NCI-H2029 treated with DMSO at 0.1 percent for 48 hours (cell line): ENCODE data around the gene PIH1D1.
"Not testable (repeated sequence)": the region's sequence is repeated elsewhere in the genome, so short reads cannot be mapped to it uniquely, and the experiment has no call there.

Source experiments
- DNase-seq: peaks from one replicate; lab custom pipeline; 2025; lab: John Stamatoyannopoulos, UW

PIH1D1 gene

DNA sequence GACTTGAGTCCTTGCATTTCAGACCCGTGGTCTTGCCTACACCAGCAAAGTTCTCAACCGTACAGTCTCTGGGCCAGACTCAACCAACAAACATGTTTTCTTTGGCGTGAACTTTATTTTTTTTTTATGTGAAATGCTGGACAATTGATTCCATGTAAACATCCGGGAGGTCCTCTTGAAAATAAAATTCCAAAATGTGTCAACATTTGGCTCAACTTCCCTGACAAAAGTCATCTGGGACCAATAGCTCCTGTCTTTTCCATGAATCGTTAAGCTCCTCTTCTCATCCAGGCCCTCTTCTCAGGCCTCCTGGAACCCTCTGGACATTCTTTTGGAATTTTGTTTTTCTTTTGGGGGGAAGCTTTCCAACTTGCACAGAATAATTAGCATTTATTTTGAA lies 4.2 kb upstream of the PIH1D1 start:
- DNase-seq: no peak

DNA sequence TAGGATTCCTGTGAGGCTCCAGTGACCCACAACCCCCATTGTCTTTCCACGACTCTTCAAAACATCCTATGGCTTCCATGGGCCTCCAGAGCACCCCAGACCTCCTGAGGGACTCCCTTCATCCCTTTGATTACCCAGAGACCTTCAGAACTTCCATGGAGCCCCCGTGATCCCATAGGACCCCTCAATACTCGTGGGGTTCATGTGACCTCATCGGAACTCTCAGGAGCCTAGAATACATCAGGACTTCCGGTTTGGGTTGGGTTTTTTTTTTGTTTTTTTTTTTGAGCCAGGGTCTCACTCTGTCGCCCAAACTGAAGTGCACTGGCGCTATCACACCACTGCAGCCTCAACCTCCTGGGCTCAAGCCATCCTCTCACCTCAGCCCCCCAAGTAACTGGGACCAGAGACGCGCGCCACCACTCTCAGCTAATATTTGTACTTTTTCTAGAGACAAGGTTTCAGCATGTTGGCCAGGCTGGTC lies 2.2 kb upstream of the PIH1D1 start:
- no peak for DNase-seq

DNA sequence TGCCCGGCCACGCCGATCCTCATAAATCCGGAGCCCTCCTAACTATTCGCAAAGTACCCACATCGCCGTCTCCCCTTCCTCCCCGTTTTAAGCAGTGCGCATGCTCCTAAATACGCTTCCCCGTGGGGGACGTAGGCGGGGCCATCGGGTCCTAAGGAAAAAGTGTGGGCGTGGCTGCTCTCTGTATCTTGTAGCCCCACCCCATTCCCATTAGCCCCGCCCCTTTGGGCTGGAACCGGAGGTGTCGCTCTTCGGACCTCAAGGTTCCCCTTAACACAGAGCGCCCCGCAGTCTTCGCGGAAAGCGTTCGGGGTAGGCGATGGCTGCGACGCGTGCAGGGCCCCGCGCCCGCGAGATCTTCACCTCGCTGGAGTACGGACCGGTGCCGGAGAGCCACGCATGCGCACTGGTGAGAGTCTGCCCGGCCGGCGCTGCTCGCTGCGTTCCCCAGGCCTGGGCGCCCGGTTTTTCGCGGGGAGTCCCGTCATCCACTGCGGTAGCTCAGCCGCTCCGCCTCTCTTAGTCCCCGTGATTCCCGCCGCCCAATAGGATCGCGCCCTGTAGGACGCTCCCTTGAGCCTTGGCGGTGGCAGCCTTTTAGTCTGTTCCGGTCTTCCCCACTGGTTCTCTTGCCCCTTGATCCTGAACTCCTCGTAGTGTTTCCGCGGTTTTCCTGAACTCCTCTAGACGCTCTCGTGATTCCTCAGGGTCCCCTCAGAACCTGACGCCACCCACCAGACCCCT lies 1.6 kb upstream of the PIH1D1 start, which contains the start of gene ALDH16A1:
Gene ALDH16A1, plus strand, starts transcription at position 213 of the 744 bp plus-strand sequence. Its CDS starts 107 bp downstream, at position 320.
- peak; percentile 98 for DNase-seq

DNA sequence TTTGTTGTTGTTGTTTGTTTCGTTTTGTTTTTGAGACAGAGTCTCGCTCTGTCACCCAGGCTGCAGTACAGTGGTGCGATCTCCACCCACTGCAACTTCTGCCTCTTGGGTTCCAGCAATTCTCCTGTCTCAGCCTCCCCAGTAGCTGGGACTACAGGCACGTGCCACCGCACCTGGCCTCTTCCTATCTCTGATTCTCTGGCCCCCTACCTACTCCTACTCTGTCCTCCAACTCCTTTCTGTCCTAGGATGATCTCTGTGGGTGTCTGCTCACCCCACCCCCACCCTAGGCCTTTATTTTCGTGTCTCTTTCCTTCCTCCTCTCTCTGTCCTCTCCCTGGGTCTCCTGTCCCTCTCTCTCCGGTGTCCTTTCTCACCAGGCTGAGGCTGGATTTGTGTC lies 1.2 kb downstream of the PIH1D1 start:
- no peak for DNase-seq

DNA sequence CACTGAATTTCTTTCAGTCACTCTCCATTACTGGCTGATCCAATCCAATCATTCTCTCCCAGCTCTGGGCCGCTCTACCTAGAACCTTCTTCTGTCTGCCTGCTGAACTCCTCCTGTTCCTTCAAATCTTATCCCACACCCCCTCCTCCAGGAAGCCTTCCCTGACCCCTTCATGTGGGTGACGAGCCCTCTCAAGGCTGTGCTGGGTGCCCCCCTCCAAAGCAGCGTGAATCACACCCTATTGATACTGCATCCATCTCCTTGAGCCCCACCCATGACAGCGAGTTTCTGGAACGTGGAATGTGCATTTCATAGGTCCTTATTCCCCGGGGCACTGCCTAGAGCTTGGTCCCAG lies 3.2 kb downstream of the PIH1D1 start:
- DNase-seq: no peak

DNA sequence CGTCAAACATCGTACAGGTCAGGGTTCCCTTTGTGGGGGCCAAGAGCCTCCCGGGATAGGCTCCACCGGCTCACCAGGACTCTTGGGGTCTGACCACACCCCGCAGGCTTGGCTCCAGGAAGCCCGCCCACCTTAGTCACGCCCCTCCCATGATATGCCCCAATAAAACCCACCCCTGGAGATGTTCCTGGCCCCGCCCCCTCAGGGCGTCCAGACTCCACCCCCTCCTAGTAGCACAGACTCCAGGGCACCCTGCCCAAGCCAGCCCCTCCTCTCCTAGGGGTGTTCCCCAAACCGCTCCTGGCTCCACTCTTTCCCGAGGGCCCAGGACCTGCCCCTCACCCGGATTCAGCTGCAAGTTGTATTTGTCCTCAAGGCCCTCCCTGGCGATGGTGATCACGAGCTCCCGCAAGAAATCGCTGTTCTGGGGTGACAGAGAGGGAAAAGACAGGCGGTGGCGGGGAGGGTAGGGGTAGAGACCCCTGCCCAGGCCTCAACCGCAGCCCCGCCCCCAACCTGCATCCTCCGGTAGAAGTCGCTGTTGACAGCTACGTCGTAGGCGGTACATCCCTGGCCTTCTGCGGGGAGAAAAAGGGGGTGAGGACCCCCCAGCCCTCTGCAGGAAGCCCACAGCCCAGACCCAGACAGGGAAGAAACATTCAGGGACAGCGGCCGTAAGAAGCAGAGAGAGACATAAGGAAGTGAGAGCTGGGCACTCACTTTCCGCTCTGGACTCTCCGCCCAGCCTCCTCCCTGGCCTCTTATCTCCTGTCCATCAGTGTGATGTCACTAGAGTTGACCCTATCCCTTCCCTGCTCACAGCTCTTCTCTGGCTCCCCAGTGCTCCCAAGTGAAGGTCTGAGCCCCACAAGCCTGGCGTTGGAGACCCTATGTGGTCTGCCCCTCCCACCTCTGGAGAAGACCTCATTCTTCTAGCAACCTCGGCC lies 3.9 kb downstream of the PIH1D1 start:
- no peak for DNase-seq

DNA sequence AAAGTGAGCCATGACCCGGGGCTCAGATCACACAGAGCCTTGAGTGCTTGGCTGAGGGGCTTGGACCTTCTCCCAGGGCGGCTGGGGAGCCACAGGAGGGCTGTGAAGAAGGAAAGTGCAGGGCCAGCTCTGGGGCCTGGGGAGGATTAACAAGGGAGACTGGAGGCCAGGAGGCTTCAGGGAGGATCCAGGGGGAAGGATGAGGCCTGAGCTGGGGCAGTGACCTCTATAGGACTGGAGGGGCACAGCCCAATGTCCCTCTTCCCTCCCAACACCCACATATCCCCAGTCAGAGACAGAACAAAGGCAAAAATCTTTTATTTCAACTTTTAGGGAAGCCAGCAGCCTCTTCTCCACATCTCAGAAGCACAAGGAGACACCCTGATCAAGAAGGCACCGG lies 5.6 kb downstream of the PIH1D1 start:
- no peak for DNase-seq

DNA sequence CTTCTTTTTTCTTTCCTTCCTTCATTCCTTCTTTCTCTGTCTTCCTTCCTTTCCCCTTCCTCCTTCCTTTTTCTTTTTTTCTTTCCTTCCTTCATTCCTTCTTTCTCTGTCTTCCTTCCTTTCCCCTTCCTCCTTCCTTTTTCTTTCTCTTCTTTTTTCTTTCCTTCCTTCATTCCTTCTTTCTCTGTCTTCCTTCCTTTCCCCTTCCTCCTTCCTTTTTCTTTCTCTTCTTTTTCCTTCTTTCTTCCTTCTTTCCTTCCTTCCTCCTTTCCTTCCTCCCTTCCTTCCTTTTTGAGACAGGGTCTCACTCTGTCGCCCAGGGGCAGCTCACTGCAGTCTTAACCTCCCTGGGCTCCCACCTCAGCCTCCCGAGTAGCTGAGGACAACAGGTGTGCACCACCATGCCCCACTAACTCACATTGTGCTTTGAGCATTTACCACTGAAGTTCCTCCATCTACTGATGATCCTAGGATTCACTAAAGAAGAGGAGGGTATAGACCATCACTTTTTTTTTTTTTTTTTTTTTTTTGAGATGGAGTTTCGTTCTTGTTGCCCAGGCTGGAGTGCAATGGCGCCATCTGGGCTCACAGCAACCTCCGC lies 7.4 kb downstream of the PIH1D1 start:
- not testable (repeated sequence) for DNase-seq

DNA sequence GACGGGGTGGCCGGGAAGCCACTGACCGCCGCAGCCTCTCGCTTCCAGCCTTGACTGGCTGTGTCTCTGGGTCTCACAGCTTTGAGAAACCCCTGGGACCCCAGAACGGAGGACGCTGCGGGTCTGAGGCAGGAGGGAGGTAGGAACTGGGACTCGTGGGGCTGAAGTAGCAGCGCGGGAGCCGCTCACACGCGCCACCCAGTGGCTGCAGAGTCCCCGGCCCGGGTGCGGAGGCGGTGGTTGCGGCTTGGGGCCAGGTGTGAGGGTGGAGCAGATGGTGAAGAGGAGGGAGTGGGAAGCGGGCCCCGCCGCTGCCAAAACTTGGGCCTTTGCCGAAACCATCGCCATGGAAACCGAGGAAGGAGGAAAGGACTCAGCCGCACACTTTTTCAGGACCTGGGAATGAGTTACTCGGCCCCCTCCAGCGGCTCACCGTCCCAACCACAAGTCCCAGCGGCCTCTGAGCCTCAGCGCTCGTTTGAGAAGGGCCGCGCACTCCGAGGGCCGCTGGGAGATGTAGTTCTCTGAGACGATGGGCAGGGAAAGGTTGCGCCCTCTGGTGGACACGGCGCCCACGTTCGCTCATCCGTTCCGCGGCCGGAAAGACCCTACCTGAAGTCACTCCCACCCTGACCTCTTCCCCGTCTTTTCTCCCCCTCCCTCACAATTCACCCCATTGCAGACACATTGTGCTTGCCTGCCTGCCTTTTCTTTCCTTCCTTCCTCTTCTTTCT lies 8.1 kb downstream of the PIH1D1 start:
- DNase-seq: peak; percentile 91

DNA sequence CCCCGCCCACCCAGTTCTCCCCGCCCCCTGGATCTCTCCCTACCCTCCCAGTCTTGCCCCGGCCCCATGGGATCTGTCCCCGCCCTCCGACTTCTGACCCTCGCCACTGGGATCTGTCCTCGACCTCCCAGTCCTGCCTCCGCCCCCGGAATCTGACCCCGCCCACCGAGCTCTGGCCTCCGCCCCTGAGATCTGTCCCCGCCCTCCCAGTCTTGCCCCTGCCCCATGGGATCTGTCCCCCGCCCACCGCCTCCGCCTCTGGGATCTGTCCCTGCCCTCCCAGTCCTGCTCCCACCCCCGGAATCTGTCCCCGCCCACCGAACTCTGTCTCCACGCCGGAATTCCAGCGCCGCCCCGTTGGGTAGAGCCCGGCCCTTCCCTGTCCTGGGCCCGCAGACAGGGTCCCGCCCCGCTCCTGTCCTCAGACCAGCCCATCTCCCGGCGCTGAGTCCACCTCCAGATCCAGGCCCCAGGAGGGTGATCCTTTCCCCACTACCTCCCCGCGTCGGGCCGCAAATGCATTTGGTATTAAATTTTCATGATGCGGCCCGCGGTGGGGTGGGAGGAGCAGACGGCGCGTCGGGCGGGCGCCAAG lies 8.7 kb downstream of the PIH1D1 start:
- DNase-seq: peak; percentile 52

DNA sequence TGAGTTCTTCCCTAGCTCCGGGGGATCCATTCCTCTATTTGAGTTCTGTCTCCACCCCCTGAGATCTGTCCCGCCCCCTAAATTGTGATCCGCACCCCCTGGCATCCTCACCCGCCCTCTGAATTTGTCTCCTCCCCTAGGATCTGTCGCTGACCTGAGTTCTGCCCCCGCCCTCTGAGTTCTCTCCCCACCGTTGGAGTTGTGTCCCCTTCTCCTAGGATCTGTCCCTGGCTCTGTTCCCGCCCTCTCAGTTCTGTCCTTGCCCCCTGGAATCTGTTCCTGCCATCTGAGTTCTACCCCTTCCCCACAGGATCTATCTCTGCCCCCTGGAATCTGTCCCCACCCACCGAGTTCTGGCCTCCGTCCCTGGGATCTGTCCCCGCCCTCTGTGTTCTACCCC lies 9.3 kb downstream of the PIH1D1 start:
- no peak for DNase-seq

DNA sequence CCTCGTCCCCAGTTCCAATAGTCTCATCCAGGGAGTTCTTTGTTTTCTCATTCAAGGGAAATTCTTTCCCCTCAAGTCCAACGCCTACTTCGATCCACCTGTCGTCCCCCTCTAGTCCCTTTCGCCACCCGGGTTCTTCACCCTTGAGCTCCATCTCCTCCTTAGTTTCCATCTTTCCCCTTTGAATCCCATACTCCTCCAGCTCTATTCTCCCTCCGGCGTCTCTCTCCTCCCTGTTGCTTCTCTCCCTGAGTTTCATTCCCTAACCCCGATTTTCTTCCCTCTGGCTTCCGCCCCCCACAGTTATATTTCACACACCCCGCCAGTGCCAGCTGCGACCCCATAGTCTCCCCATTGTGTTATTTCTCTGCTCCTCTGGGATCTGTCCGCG lies 9.7 kb downstream of the PIH1D1 start:
- DNase-seq: no peak

DNA sequence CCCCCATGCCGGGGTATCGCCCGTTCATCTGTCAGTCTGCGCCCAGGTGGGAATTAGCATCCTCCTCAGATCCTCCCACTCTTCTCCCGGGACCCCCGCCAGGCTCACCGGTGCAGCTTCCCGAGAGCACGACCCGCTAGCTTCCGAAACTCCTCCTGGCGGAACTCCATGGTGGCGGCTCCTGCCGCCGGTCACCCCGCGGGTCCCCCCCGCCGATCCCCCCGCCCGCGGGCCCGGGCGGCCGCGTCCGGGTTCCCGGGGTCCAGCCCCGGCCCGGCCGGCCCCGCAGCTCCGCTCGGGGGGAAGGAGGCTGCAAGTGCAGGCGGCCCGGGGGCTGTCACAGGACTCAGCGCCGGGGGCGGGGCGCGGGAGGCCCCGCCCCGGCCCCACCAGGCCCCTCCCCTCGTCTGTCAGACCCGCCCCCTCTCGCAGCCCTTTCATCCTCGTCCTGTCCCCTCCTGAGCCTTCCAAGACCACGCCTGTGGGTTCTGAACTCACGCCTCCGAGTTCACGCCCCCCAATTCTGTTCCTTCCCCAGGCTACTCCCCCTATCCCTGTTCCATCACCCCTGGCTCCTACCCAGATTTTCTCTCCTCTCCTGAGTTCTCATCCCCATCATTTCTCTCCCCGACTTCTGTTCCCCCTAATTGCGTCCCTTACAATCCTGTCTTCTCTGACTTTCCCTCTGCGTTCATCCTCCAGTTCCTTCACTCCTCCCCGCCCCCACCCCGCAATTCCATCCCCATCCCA lies 10.2 kb downstream of the PIH1D1 start, which contains the start of gene SLC17A7:
Gene SLC17A7, minus strand, starts transcription at position 318 of the 750 bp plus-strand sequence. Its CDS starts 148 bp downstream, at position 170.
- no peak for DNase-seq

DNA sequence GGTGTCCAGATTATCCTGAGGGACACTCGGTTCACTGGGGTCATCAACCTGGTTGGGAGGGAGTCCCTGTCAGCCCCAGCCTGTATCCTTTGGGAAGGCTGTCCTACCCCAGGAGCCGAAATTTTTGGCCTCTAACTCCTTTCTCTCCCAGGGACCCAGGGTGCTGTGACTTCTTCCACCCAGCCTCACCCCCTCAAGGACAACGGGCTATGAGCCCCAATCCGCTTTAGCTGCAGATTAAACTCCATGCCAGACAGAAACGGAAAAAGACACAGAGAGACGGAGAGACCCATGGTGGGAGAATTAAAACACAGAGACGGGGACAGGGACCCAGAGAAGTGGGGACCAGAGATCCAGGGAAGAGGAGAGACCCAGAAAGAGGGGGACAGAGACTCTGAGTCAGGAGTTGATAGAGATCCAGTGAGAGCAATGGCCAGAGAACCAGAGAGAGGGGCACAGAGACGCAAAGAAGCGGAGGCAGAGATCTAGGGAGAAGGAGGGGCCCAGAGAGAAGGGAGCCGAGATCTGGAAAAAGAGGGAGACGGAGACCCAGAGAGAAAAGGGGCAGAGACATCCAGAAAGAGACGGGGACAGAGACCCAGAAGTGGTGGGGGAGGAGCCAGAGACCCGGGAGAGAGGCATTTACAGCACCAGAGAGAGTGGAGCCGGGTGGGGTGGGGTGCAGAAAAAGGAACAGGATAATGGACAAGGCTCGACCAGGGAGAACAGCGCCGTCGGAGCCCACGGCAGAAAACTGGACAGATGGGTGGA lies 11.0 kb downstream of the PIH1D1 start:
- no peak for DNase-seq

DNA sequence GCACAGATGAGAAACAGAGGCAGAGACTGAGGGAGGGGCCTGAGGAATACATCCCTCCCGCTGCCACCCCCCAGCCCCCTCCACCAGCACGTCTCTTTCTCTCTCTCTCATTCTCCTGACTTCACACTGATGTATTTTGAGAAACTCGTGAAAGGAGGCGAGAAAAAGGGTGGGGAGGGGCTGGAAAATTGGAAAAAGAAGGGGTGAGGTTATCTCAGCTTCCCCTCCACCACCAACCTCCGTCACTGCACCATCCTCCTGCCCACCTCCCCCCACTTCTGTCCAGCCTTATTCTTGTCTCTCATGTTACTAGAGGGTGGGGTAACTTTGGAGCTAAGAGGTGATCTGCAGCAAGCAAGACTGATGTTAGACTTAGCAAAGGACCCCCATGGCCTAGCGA lies 11.8 kb downstream of the PIH1D1 start:
- no peak for DNase-seq

DNA sequence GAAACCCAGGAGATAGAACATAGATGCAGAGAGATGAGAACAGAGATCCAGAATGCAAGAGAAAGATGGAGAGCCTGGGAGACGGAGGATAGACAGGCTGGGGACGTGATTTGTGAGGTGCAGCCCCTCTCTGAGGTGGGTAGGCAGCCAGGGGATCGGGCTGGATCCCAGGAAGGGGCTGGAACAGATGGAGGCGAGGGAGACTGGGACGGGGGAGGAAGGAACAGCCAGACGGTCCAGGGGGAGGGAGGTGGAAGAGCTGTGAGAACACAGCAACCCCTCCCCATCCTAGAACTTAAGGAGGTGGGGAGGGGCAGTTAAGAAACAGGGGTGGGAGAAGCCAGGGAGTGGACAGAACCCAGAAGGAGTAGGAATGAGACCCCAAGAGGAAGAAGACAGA lies 13.4 kb downstream of the PIH1D1 start:
- DNase-seq: no peak

DNA sequence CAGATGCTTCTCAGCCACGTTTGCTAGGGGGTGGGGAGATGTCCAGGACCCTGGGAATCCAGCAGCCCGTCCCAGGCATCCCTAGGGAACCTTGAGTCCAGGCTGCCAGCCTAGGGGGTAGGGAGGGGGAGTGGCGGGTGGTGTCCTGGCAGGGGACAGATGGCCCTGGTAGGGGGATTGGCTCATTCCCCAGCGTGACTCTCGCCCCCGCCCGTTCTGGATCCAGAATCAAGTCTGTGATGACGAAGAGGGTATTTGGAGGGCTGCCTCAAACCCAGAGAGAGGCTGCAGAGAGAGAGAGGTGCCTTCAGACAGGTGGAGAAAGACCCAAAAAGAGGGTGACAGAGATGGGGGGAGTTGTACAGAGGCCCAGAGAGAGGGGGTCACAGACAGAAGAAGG lies 14.4 kb downstream of the PIH1D1 start:
- no peak for DNase-seq

DNA sequence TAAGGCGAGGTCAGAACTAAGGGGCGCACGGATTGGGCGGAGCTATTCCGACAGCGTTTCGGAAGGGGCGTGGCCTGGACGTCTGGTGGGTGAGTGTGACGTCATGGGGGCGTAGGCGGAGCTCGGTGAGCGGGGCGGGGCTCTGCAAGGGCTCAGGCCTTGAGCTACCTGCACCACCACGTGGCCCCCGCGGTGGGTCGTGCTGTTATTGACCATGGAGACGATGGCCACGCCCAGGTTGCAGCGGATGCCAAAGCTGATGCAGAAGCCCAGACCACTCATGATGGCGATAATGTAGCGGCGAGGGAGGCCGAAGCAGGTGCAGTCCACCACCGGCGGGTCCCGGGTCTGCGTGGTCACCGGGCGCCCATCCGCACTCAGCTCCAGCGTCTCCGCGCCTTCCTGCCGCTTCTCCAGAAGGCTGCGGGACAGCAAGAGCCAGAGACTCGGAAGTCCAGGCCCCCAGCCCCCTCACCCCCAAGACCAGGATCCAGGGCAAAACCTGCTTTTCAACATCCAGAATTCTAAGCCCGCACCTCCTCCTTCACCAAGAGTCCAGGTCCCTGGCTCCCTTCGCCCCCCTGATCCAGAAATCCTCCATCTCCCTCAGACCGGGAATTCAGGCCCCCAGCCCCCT lies 15.1 kb downstream of the PIH1D1 start:
- DNase-seq: no peak

DNA sequence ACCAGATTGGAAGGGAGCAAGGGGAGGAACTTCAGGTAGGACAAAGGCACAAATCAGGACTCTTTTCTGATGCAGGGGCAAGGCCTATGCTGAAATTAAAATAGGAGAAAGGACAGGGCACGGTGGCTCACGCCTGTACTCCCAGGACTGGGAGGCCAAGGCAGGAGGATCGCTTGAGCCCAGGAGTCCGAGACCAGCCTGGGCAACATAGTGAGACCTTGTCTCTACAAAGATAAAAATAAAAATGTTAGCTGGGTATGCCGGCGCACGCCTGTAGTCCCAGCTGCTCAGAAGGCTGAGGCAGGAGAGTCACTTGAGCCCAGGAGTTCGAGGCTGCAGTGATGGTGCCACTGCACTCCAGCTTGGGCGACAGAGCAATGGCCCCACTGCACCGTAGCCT lies 15.9 kb downstream of the PIH1D1 start:
- DNase-seq: no peak
